HPDE6-E6E7 (cell line): ENCODE data around the gene USP49.
"Not testable (repeated sequence)": the region's sequence is repeated elsewhere in the genome, so short reads cannot be mapped to it uniquely, and the experiment has no call there.

ENCODE experiments used
- DNase-seq: peaks from one replicate; pipeline ENCODE4 v3.0.0; 2011; ENCODE audit warnings: missing footprints; ENCODE audit errors: extremely low spot score

USP49 gene

GRCh38 chr6:41780551-41781365, 114.4 kb downstream of the USP49 start, which contains the start of gene PRICKLE4:
PRICKLE4 (plus strand) TSS chr6:41780782; CDS start chr6:41783474, 2,692 bp downstream.
- DNase-seq: peak; percentile 58

DNA sequence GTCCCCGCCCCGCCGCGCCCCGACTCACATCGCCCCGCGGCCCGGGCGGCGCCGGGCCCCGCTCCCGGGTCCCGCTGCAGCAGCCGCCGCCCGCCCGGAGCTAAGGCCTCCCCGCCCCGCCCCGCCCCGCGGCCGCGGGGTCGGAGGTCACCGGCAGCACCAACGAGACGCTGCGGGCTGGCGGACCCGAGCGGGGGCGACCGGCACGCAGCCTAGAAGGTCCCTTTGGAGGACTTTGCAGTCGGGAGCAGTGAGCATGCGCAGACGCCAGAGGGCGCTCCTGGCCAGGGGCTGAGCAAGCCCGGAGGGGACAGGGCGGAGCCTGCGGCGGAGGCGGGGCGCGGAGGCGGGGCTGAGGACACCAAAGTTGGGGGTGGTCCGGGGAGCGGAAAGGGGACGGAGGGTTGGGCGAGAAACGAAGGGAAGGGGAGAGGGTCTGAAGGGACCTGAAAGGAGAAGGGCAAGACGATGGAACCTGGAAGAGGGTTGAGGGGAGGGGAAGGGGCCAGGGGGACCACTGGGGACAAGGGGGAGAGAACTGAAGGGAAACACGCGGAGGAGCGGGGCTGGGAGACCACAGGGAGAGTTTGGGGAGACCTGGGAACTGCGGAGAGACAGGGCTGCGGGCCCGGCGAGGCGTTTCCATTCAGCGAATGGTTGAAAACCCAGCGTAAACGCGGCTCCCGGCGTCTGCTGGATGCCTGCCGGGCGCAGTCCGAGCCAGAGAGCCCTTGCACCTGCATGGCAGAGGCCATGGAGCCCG, 115.2 kb downstream of the USP49 start, which contains the start of gene FRS3:
Gene FRS3, minus strand, starts transcription at position 113 of the 763 bp plus-strand sequence. CDS start 2,913 bp downstream, outside the sequence.
- peak; percentile 73 for DNase-seq

- no peak for DNase-seq
Observed at GRCh38 chr6:41779336-41779735, 115.8 kb downstream of the USP49 start.

DNA sequence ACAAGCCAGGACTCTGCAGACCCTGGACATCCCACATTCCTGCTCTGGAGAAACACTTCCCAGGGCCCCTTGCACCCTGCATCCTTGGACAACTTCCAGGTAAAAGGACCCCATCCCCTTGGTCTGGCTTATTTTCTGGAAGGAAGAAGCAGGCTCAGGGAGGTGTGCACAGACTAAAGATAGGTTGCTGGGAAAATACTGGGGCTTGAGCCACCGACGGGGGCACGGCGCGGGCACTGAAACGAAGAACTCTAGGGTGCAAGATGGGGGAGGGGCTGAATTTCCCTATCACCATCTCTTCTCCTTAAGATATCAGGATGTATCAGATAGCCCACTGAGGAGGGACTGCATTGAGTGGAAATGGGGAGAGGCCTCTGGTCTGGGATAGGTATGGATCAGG, 116.3 kb downstream of the USP49 start:
- no peak for DNase-seq

- DNase-seq: no peak
Observed at GRCh38 chr6:41777551-41778285, 117.5 kb downstream of the USP49 start.

DNA sequence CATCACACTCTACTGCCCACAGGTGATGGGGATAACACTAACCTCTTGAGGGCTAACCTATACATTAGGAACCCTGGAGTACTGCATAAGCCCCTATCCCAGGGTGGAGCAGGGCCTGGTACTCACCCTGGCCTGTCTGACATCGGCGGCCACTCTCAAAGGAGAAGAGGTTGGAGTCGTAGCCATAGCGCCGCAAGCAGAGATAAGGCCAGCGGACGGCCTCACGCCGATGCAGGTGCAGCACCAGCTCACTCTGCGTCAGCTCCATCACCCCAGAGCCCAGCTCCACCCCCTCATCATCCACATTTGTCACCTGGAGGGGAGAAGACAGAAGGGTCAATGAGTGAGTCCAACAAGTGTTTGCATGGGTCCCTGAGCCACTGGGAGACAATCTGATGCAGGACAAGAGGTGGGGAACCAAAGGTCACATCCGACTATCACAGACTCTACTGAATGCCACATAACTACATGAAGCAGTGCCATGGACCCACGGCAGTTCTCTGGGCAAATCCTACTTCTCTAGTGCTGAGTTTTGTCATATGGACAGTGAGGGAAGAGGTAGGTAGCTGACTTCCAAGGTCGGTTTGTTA, 119.8 kb downstream of the USP49 start:
- DNase-seq: no peak

GRCh38 chr6:41774841-41775240, 120.3 kb downstream of the USP49 start:
- no peak for DNase-seq

DNA sequence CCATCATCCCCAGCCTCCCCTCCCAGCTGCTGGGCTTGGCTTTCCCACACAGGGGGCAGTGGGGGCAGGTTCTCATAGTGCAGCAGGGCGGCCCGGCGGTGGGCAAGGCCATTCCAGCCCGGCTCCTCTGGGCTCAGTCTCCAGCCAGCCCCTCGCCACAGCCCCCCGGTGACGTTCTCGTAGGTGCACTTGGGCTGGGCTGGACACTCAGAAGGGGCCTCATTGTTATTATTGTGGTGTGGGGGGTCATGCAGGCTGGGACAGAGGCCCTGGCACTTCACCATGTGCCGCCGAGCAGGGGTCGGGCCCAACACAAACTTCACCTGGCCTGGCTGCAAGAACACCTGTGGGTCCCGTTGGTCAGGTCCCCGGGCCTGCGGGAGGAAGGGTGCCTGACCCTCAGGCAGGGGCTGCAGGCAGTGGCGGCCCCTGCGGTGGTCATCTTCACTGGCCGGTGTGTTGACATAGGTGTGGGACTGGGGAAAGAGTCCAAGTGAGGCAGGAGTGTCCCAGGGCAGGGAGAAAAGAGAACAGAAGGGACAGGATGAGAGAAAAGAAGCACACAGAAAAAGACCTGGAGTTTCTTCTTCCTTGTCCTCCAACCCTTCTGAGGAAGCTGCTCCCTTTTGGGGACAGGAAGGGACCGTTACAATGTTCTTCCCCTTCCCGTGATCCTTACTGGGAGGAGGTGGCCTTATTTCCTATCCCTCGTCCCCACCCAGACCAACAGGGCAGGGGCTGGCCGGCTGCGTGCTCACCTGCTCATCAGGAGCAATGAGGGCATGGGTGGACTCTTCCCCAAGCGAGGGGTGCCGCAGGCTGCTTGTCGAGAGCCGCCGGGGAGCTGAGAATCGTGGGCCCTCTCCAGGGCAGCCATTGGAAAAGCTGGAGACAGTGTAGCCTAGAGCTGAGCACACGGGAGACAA, 123.9 kb downstream of the USP49 start:
- no peak for DNase-seq

DNA sequence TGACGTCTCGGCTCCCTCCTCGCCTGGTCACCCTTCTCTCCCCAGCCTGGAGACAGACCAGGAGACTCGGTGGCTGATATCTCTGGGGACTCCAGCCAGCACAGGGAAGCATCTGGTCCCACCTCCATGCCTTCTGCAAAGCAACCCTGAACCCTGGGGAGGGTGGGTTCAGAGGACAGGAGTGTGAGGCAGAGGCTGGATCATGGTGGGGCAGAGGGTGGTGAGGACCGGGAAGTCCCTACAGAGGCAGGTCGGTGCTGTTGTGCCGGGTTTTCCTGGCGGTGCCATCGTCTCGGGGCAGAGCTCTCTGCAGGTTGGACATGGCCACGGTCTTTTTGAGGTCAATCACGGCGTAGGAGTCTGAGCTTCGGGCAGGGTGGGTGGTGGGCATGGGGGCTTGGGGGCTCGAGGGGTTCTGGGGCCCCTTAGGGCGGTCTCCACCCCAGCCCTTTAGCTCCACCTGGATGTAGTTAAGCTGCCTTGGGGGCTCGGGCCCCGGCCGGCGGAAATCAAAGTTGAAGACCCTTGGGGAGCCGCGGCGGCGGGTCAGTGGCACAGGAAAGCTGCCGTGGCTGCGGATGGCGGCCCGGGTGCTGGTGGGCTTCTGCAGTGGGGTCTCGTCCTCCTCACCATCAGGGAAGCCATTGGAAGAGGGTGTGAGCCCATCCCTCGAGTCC, 124.7 kb downstream of the USP49 start:
- no peak for DNase-seq

GRCh38 chr6:41769376-41769775, 125.8 kb downstream of the USP49 start:
- no peak for DNase-seq

GRCh38 chr6:41768545-41769308, 126.4 kb downstream of the USP49 start:
- DNase-seq: no peak

DNA sequence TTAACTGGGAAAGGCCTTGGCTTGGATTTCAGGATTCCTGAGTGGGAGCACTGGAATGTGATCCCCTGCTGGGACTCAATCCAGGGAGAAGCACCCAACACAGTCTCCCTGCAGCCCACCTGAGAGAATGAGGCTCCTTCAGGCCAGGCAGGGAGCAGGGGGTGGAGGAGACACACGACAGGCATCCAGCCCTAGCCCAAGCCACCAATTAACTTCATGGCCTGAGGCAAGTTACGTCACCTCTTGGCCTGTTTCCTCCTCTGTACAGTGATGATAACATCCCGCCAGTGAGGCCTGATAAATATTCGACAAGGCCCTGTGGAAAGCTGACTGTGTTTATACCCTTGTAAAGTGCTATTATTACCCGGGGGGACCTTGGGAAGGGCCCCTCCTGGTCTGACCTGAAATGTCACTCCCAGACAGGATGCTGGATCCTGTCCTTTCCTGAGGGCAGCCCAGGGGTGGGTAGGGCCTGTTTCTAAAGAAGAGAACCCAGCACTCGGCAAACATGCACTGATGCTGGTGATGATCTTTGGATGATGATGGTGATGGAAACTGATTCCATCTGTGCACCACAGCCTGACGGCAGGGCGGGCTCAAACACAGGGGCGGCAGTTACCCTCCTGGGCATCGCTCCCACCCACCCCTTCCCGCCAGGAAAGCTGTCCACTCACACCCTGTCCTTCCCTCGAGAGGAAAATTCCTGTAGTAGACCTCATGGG, 127.9 kb downstream of the USP49 start:
- peak; percentile 85 for DNase-seq

DNA sequence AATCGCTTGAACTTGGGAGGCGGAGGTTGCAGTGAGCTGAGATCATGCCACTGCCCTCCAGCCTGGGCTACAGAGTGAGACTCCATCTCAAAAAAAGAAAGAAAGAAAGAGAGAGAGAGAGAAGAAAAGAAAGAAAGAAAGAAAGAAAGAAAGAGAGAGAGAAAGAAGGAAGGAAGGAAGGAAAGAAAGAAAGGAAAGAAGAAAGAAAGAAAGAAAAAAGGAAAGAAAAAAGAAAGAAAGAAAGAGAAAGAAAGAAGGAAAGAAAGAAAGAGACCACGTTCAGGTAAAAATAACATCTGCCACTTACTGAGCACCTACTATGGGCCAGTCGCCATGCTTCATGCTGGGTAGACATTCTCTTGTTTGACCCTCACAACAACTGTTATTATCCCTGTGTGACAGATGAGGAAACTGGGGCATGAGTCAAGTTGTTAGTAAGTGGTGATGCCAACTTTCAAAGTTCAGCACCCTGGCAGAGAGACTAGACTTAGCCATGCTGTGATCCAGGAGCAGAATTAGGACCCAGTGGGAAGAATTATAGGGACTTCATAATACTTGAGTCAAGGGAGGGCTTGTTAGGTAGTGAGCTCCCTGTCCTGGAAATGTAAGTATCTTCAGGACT, 129.0 kb downstream of the USP49 start:
- DNase-seq: not testable (repeated sequence)

DNA sequence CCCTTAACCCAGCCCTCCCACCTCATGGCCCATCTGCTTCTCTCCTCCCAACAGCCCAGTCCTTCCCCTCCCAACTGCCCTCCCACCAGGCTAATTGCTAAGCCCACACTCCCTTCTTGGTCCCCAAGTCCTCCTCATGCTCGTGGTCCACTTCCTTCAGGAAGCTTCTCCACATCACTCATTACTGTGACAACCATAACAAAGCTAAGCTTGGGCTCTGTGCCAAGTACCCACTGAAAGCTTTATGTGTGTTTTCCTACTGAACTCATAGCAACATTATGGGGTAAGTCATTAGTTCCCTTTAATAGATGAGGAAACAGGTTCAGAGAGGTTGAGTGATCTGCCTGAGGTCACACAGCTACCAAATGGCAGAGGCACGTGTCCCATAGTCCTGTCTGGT, 131.7 kb downstream of the USP49 start:
- DNase-seq: no peak

- no peak for DNase-seq
Observed at GRCh38 chr6:41759905-41760579, 135.1 kb downstream of the USP49 start.

DNA sequence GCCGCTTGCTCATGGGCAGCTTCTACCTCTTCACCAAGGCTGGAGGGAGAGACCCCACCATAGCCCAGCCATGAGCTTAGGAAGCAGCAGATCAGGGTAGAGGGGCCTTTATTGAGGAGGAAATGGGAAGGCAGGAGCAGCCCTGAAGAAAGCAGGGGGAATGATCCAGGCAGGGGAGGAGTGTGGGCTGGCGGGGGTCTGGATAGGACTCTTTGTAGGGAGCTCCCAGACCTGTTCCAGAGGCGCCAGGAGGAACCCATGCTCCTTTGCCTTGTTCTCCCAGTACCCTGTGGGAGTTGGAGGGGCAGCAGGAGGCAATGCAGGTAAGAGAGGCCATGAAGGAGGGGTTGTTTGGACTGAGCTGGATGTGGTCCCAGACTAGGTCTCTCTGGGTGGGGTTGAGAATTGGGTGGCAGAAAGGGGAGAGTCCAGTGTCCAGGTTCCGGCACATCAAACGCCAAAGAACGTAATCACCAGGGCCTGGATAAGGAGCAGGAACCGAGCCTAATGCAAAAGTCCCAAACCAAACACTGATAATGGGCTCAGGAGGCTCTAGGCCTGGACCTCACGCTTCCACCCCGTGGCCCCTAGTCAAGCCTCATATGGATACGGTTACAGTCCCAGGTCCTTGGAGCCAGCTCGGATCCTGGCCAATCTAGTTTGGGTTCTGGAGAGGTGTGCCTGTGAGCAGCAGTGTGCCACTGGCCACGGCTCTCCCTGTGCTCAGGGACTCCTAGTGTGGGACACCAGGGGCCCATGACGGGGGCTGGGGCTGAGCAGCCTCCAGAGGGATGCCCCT, 135.9 kb downstream of the USP49 start:
- DNase-seq: no peak

GRCh38 chr6:41758641-41759035, 136.5 kb downstream of the USP49 start:
- no peak for DNase-seq
